HG03442 (cell line): ENCODE results near the gene MAPRE3.
"Not testable (repeated sequence)": the region's sequence is repeated elsewhere in the genome, so short reads cannot be mapped to it uniquely, and the experiment has no call there.

Experiments
- ATAC-seq: cut with Tn5 transposase; IDR thresholded peaks from one replicate; pipeline ENCODE4 v1.9.1; 2021; ENCODE audit warnings: mild to moderate bottlenecking, moderate library complexity; ENCODE audit not compliant: unreplicated experiment

Gene MAPRE3

GRCh38 chr2:26970244-26970927, at the start of gene MAPRE3:
MAPRE3 (plus strand) TSS chr2:26970637; CDS start chr2:27022219, 51,582 bp downstream.
- ATAC-seq: peak; percentile 90

- ATAC-seq: no peak
These were observed 49.1 kb upstream of the MAPRE3 start for GRCh38 chr2:26921323-26921722.

GRCh38 chr2:26922405-26923188, 47.8 kb upstream of the MAPRE3 start:
- ATAC-seq: no peak

GRCh38 chr2:26923189-26923466, 47.3 kb upstream of the MAPRE3 start:
- ATAC-seq: not testable (repeated sequence)

GRCh38 chr2:26924731-26925099, 45.7 kb upstream of the MAPRE3 start:
- ATAC-seq: no peak

GRCh38 chr2:26925100-26925791, 45.2 kb upstream of the MAPRE3 start:
- no peak for ATAC-seq

- ATAC-seq: no peak
These were observed 43.2 kb upstream of the MAPRE3 start for GRCh38 chr2:26927221-26927620.

GRCh38 chr2:26932974-26933373, 37.5 kb upstream of the MAPRE3 start:
- ATAC-seq: no peak

- ATAC-seq: no peak
These were observed 36.8 kb upstream of the MAPRE3 start for GRCh38 chr2:26933431-26934334.

- no peak for ATAC-seq
These were observed 36.1 kb upstream of the MAPRE3 start for GRCh38 chr2:26934335-26934724.

- ATAC-seq: no peak
These were observed 35.5 kb upstream of the MAPRE3 start for GRCh38 chr2:26934985-26935384.

GRCh38 chr2:26936855-26937254, 33.6 kb upstream of the MAPRE3 start:
- ATAC-seq: no peak

- no peak for ATAC-seq
These were observed 31.9 kb upstream of the MAPRE3 start for GRCh38 chr2:26938399-26939118.

- ATAC-seq: no peak
These were observed 30.4 kb upstream of the MAPRE3 start for GRCh38 chr2:26940001-26940400.

- no peak for ATAC-seq
These were observed 29.0 kb upstream of the MAPRE3 start for GRCh38 chr2:26941486-26941885.

- ATAC-seq: no peak
These were observed 27.7 kb upstream of the MAPRE3 start for GRCh38 chr2:26942543-26943295.

GRCh38 chr2:26945991-26946750, 24.3 kb upstream of the MAPRE3 start:
- ATAC-seq: no peak

- no peak for ATAC-seq
These were observed 23.3 kb upstream of the MAPRE3 start for GRCh38 chr2:26946841-26947784.
